ENCODE data around the gene COMMD8.
"Not testable (repeated sequence)": the region's sequence is repeated elsewhere in the genome, so short reads cannot be mapped to it uniquely, and the experiment has no call there.

The COMMD8 gene

GRCh38 chr4:47463235-47463956, at the start of gene COMMD8:
Gene COMMD8 (minus strand): TSS chr4:47463702. CDS start chr4:47463651, 51 bp downstream.
- DNase-seq (ENCODE audit: low read depth in 2 of 2): peak; percentile 92 to 96

- DNase-seq (ENCODE audit: low read depth in 2 of 2): no peak
These were observed 47.1 kb upstream of the COMMD8 start for GRCh38 chr4:47510506-47511143.

GRCh38 chr4:47505666-47506065, 42.2 kb upstream of the COMMD8 start:
- DNase-seq (ENCODE audit: low read depth in 2 of 2): no peak

GRCh38 chr4:47505147-47505546, 41.6 kb upstream of the COMMD8 start:
- DNase-seq (ENCODE audit: low read depth in 2 of 2): no peak

- DNase-seq (ENCODE audit: low read depth in 2 of 2): no peak
These were observed 37.3 kb upstream of the COMMD8 start for GRCh38 chr4:47500776-47501175.

- DNase-seq (ENCODE audit: low read depth in 2 of 2): no peak
These were observed 36.2 kb upstream of the COMMD8 start for GRCh38 chr4:47499700-47500099.

- DNase-seq (ENCODE audit: low read depth in 2 of 2): no peak
These were observed 35.4 kb upstream of the COMMD8 start for GRCh38 chr4:47498899-47499298.

GRCh38 chr4:47494124-47494430, 30.6 kb upstream of the COMMD8 start:
- DNase-seq (ENCODE audit: low read depth in 2 of 2): no peak

- no peak for DNase-seq (ENCODE audit: low read depth in 2 of 2)
These were observed 30.0 kb upstream of the COMMD8 start for GRCh38 chr4:47493238-47494123.

GRCh38 chr4:47490550-47490949, 27.0 kb upstream of the COMMD8 start:
- no peak for DNase-seq (ENCODE audit: low read depth in 2 of 2)

GRCh38 chr4:47488706-47489105, 25.2 kb upstream of the COMMD8 start:
- DNase-seq (ENCODE audit: low read depth in 2 of 2): no peak

- DNase-seq (ENCODE audit: low read depth in 2 of 2): not testable (repeated sequence)
These were observed 23.2 kb upstream of the COMMD8 start for GRCh38 chr4:47486727-47487126.

GRCh38 chr4:47486231-47486673, 22.8 kb upstream of the COMMD8 start:
- no peak for DNase-seq (ENCODE audit: low read depth in 2 of 2)

- no peak for DNase-seq (ENCODE audit: low read depth in 2 of 2)
These were observed 22.3 kb upstream of the COMMD8 start for GRCh38 chr4:47485768-47486167.

- DNase-seq (ENCODE audit: low read depth in 2 of 2): peak; percentile 49 to 57
These were observed 21.7 kb upstream of the COMMD8 start, which contains the start of gene ATP10D for GRCh38 chr4:47485047-47485692. Gene ATP10D (plus strand): TSS chr4:47485275. CDS start chr4:47512541, 27,266 bp downstream.

GRCh38 chr4:47484168-47484567, 20.7 kb upstream of the COMMD8 start:
- no peak for DNase-seq (ENCODE audit: low read depth in 2 of 2)

- no peak for DNase-seq (ENCODE audit: low read depth in 2 of 2)
These were observed 20.2 kb upstream of the COMMD8 start for GRCh38 chr4:47483745-47484144.

GRCh38 chr4:47482326-47482725, 18.8 kb upstream of the COMMD8 start:
- DNase-seq (ENCODE audit: low read depth in 2 of 2): no peak

- DNase-seq (ENCODE audit: low read depth in 2 of 2): no peak
These were observed 15.3 kb upstream of the COMMD8 start for GRCh38 chr4:47478804-47479203.

GRCh38 chr4:47475411-47475810, 11.9 kb upstream of the COMMD8 start:
- DNase-seq (ENCODE audit: low read depth in 2 of 2): no peak

- DNase-seq (ENCODE audit: low read depth in 2 of 2): no peak
These were observed 11.3 kb upstream of the COMMD8 start for GRCh38 chr4:47474799-47475198.
